COR-L47 (cell line): ENCODE data around the gene PDZRN3.

Experiments used
- DNase-seq: peaks from one replicate; lab custom pipeline; 2025; lab: John Stamatoyannopoulos, UW

Gene PDZRN3

DNA sequence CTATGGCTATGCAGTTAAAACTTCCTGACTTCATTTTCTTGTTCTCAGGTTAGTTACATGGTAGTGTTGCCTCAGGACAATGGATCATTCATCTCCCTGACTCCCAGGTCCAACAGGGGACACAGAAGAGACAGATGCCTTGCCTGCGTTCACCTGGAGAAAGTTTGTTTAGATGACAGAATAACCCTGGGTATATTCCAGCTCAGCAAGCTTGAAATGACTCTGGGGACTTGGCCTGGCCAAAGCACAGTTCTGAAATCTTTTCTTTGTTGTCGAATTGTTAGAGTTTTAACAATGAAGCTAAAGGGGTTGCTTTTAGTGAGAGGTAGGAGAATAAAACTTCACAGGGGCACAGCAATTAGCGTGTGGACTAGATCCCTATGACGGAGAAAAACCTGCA is 206.1 kb downstream of the PDZRN3 start:
- DNase-seq = no peak

DNA sequence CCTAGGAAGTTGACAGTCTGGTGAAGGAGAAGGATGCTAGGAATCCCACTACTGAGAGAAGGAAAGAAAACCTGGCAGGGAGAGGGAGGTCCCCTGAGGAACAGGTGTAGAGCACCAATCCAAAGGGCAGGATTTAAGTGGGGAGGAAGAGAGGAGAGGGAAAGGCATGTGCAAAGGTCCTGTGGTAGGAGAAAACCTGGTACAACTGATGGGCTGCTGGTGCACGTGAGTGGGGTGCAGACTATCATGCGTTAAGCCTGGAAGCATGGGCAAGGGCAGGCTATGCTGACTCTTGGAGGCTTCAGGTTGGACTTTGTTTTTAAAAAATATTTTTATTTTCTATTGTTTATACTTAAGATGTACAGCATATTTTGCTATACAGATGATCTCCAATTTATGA is 209.6 kb downstream of the PDZRN3 start:
- no peak for DNase-seq

DNA sequence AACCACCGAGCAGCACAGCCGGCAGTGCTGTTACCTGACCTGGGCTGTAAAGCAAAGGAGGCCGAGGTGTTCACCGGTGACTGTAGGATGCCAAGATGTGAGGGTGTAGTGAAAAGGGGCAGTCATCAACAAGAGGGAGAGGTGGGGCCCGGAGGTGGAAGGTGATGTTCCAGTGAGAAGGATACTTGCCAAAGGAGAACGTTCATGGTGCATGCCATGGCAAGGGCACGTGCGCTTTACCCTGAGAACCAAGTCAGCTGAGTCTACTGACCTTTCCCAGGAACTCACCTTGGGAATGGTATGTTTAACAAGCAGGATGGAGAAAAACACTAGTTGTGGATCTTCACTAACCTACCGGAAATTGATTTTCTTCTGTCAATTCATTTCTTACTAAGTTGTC is 211.1 kb downstream of the PDZRN3 start:
- no peak for DNase-seq

DNA sequence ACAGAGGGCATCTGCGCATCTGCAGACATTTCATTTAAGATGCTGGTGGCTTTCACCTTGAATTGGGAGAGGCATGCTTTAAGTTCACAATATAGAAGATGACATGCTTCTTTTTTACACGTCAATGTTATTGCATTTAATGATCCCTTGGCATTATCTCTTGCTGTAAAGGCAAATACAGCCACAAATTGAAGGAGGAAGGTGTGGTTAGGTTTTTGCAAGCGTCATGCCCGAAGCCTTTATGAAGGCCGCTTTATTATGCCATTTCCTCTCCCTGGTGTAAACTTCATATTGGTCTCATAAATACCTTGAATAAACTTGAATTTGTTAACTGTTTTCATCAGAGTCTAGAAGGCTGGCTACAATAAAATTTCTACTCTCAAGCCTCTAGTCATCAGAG is 212.7 kb downstream of the PDZRN3 start:
- DNase-seq = no peak

DNA sequence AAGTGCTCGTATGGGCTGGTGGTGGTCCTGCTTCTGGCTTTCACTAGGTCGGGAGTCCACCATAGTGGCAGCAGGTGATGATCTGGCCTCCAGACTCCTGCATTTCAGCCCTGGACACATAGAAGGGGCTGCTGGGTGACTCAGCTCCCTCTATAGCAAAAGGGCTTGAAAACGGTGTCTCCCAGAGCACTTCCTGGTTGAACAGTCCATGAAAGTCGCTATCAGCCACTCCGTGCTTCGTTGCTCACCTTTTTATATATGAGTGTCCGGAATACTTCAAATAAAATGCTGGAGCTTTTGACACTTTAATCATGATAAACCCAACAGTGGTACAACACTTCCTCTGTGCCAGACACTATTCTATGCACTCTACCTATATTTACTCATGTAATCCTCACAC is 213.2 kb downstream of the PDZRN3 start:
- no peak for DNase-seq

DNA sequence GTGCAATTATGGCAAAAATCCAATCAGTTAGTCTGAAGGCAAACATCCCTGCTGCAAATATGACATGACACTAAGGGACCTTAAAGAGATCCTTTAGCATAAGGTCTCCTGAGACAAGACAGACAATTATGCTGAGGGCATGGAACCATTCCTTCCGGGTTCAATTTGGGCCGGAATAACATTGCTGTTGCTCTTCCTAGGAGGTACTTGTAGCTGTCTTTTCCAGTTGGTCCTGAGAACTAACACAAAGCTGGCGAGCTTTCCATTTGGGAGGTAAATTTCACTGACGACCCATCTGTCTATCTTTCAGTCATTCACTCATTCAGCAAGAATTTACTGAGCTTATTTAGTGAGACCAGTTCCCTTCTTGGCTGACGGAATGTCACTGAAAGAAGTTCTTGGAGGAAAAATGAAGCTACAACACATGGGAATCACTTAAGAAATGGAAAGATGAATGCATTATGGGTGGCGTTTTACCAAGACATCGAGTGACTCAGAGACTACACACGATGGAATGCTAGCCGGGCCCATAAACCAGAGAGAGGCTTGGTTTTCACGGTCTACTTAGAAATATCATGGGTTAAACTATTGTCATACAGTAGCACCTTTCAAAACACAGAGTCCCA is 215.5 kb downstream of the PDZRN3 start:
- no peak for DNase-seq

DNA sequence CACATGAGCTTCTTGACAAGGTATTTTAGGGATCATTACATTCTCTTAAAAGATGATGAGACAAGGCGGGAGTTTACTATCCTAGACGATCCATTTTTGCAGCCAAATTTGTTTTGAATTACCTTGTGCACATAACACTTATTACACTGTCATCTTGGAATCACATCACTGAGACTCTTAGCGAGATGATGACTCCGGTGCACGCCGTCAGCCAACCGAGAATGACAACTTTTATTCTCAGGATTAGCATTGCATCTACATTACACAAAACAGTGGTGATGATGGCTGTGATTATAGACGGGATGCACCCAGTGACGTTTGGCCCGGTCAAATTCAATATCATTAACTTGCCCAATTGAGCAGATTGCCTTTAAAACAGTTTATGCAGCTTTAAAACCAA is 216.1 kb downstream of the PDZRN3 start:
- no peak for DNase-seq

DNA sequence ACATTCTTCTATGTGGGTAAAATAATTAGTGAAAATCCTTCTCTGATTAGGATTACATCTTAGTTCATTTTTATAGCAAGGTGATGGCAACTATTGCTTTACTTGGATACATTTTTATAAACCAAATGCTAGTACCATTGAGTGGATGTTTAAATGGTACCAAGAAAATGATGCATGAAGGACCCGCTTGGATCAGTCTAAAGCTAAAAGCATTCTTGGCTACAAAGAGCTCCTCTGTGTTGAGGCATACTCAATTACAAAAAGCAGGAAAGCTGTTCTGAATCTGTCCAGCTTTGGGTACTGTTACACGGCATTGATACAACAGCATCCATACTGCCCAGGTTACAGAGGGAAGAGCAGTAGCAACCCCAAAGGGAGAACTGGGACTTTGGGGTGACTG is 217.2 kb downstream of the PDZRN3 start:
- DNase-seq = no peak

DNA sequence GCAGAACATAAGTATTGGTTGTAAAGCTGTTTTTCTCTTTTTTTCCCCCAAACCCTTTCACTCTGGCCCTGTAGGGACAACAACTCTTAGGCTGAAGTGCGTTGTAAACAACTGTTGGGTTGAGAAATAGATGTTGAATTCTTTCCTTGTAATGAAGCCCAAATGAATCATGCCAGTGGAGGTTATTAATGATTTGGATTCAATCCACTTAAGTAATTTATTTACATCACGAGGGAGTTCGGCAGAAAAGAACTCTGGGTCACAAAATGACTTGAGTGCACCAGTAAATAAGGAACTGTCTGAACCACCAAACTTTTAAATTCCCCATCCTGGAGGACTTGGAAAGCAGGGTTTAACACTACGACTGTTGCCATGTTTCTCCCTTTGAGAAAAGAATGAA is 218.9 kb downstream of the PDZRN3 start:
- DNase-seq = no peak

DNA sequence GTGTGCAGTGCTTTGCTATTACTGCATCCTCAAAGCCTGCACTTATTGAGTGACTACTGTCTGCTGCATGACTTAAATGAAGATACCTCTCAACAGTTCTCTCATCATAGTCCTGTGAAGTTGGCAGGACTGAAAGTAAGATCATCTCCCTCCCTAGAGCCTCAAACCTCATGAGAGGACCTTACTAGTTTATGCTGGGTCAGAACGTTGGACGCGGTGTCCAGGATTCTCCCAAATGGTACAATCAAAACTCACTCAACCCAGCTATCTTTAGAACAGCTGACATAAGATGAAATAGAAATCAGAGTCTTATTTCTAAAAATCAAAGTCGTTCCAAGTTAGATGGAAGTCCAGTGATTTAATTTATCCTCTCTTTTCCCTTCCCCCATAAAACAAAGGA is 219.7 kb downstream of the PDZRN3 start:
- DNase-seq = no peak

DNA sequence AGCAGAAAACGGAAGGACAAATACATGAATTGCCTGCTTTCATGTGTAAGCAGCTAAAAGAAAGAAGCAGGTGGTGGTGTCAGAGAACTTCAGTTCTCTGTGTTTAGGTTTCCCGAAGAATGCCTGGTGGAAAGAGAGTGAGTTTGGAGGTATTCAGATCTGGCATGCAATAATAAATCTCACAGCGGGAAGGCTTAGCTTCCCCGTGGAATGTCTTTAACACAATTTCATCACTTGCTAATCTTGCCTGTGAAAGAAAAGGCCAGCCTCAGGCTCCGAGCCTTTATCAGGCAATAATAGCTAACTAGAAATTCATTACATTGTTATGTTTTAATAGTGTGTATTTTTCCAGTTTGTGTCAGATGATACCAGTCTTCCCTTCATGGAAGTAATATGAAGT is 220.3 kb downstream of the PDZRN3 start:
- DNase-seq = no peak

DNA sequence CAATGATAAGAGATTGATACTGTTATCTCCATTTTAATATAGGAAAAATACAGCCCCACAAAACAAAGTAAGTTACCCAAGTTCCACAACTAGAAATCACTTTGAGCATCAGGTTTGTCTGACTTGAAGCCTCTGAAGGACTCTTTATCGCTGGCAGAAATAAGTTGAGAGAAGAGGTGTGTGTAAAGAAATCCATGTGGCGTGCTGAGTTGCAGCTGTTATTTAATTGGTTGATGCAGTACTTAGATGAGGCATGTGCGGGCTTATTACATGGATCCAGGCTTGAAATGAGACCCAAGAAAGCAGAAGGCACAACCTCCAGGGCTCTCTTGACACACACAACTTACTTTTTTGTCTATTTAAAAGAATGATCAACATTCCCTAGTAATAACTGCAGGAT is 221.3 kb downstream of the PDZRN3 start:
- no peak for DNase-seq

DNA sequence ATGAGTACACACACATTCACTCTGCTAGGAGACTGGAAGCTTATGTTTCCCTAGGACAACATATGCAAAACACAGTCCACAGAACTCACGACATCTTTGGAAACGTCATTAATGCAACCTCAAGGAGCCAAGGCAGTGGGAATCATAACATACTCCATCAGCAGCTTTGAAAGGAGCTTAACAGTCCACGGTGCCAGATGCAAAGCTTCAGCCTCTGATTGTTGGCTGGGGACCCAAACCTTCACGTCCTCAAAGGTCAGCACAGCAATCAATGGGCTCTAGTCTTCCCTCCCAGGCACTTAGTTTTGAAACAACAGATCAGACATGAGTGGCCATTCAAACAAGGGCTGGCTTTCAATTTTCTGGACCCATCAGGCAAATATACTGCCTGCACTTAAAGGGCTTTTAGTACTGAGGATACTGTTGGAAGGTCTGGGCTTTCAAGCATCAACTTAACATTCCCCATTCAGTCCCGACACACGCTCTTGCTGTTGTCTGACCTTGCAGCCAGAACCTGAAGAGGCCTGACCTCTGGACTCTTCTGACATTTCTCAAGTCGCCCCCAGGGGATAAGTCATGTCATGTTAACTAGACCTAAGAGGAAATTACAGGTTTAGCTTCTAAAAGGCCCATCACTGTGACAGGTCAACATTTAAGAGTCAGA is 223.0 kb downstream of the PDZRN3 start:
- no peak for DNase-seq

DNA sequence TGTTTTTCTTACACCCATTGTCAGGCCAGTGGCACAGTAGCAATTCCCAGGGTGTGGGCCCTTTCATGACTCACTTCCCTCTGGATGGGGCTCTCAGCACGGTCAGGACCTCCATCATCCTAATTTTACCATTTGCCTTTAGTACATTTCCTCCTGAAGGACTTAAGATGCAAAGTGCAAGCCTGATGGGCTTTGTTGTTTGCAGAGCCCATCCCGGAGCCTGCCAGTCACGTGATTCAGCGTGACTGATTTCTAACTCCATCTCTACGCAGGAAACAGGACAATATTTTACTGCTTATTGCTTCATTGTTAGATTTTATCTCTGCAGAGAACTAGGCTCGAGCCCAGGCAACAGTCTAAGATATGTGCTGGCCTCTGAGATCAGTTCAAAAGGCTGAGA is 223.7 kb downstream of the PDZRN3 start:
- DNase-seq = no peak

DNA sequence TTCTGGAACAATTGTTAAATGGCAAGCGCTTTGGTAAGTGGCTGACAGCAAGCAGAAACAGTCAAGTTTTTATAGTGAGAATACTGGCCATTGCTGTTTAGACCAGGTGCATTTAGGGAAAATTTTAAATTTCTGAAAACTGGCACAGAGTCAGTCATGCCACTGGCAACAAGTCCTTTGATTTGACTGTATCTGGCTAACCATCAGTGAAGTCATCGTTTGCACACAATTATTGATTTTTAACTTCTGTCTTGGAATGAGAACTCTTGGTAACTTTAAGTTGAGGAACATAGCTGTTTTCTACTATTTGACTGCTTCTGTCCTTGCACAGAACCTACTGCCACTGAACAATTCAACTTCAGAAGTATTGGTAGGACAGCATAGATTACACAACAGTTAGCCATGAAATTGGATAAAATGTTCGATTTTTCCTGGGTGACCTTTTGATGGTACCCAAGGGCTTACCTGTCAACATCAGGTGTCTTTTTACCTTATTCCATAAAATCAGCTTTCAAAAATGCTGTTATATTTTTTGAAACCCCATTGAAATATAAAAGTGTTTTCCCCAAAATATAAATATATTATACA is 225.0 kb downstream of the PDZRN3 start:
- no peak for DNase-seq

DNA sequence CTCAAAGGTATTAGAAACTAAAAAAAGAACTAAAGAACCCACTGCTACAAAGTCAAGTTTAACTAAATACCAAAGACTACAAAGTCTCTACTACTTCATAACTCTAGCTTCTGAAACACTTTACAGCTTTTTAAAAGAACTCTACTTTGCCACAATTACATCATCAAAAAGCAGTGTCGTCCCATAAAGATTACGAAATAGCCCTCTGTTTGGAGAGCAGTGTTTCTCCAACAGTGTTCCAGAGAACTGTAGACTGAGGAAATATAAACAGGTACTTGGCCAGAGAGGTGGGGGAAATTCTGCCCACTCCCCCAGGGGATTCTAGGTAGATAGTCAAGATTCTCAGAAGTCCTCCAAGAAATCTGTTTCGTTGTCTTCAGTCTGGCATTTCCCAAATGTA is 225.6 kb downstream of the PDZRN3 start:
- no peak for DNase-seq

DNA sequence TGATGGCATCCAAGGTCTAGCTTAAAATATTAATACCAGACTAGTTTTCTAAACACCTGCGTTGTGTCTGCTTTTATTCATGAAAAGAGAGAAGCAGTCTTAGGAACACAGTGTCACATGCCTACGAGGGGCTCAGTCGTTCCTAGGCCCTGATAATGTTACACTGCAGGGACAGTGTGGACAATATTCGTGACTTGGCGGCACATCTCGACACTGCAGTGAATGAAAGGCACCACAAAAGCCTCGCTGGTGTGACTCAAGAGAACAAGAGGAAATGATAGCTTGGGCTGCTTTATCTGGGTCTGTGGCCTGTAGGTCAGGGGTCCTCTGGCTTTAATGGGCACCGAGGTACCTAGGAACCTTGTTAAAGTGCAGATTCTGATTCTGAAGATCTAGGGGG is 226.7 kb downstream of the PDZRN3 start:
- DNase-seq = no peak

DNA sequence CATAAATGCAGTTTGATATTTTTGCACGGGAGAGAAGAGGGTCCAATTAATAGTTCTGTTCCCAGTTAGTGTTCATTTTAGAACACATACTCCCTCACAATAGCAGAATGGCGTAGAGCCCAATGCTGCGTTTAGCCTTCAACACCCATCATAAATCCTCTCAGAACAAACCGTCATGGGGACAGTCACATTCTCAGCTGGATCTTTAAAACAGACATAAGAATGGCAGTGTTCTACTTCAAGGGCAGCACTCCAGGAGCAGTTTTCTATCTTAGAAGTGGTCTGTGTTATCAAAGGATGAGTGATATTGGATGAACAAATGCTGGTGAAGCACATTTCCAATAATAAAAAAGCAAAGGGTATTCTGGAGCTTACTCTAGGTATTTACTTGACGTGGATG is 230.5 kb downstream of the PDZRN3 start:
- DNase-seq = no peak

DNA sequence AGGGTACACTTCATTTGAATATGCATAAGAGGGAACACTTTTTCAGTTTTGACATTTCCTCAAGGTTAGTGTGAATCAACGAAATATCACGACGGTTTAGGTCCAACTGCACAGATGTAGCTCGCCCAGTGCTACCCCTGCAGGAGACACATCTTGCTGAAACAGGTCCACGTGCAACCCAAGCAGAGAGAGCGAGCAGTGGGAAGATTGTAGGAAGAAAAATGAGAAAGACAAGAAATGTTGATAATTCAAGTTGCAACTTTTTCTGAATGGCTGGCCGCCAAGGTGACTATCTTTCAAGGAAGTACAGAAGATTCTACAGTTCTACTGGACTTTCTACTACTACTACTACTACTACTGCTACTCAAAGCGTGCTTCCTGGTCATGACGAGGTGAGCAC is 231.7 kb downstream of the PDZRN3 start:
- no peak for DNase-seq

DNA sequence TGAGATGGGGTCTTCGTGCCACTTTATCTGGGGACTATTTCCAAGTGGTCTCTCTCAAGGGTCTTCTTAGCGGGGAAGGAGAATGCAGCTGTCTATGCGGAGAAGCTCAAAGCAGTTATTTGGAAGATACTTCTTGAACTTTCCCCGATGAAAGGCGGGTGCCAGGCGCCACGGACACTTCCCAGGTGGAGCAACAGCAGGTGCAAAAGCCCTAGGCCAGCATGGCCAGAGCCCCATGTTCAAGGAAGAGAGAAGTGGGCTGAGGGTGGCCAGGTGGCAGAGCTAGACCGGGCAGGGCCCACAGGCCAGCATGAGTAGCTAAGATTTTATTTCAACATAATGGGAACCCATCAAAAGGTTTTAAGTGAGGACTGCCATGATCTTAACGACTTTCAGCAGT is 232.8 kb downstream of the PDZRN3 start:
- DNase-seq = no peak

DNA sequence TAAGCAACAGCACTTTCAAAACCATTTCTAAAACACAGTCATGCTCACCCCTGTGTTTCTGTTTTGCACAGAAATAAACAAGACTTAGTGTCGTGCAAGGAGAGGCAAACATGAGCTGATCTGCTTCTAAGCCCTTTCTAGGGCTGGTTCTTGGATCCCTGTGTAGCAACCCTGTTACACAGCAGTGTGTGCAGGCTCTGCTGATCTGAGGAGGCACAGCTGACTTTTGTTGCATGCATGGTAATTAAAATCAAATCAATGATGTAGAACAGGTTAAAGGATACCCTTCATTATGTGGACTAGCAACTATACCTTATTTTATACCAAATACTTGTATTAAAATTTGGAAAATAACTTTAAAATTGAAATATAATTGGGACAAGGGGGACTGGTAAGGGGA is 234.8 kb downstream of the PDZRN3 start:
- no peak for DNase-seq

DNA sequence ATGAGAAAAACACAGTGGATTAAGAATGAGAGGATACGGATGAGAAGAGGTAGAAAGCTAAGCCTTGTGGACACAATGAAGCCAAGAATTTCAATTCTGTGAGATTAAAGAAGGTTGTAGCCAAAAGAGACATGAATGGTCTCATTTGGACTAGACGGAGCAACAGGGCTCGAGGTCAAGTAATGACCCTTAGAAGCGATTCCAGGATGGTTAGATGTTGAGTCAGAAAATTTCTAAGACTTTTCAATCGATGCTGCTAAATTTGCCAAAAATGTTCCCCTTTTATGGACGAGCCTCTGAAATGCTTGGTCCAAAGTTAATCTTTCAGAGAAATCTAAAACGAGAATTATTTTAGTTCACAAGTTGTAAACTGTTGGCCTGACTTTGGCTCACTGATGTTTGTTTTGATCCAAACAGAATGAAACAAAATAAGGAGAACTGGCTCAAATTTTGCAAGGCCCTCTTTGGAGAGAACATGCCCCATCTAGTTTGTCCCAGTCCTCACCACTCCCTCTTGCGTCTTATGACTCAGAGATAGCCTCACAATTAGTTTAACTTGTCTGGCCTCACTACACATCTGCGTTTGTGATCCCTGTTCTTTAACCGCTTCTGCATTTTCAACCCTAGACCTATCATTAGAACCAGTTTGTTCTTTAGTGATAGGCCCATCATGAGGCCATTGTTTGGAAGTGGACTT is 235.5 kb downstream of the PDZRN3 start:
- DNase-seq = no peak

DNA sequence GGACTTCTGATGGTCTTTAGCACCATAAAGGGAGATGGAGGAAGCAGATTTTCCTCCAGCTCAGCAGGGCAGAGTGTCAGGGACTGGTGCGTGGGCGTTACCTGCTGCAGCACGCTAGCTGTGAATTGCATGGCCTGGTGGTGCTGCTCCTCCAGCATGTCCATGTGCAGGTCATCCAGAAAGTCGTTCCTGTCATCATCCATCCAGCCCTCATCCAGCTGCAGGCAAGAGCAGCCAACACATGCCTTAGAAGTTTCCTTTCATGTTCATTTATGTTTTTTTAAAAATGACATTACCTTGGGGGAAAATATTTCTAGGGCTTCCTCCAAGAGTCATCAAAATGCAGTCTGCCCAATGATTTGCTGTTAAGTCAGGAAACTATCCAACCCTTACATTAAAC is 239.2 kb downstream of the PDZRN3 start:
- DNase-seq = no peak
